GM18873 (cell line): ENCODE results near the gene DOCK4.

ENCODE experiments used
- ATAC-seq: cut with Tn5 transposase; IDR thresholded peaks from one replicate; pipeline ENCODE4 v1.9.1; 2021; ENCODE audit warnings: mild to moderate bottlenecking, moderate library complexity, moderate number of reproducible peaks; ENCODE audit not compliant: unreplicated experiment, low FRiP score

DOCK4 gene

DNA sequence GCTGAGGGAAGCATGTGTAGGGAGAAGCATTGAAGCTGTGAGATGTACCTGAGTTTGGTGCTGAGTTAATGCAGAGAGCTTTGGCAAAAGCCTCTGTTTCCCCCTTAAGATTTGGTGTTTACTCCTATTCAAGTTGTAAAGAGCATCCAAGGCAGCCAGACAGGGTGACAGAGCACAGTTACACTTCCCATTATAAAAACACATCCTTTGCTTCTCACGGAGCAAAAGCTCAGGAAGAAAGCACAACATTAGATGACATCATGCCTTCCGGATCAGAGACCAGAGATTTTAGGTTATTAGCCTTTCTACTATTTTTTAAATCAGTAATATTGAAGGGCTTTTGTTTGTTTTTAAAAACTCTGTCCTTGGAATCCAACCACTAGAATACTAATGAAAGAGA is 182.9 kb downstream of the DOCK4 start:
- no peak for ATAC-seq

GRCh38 chr7:112022128-112022527 is 184.1 kb downstream of the DOCK4 start:
- no peak for ATAC-seq

DNA sequence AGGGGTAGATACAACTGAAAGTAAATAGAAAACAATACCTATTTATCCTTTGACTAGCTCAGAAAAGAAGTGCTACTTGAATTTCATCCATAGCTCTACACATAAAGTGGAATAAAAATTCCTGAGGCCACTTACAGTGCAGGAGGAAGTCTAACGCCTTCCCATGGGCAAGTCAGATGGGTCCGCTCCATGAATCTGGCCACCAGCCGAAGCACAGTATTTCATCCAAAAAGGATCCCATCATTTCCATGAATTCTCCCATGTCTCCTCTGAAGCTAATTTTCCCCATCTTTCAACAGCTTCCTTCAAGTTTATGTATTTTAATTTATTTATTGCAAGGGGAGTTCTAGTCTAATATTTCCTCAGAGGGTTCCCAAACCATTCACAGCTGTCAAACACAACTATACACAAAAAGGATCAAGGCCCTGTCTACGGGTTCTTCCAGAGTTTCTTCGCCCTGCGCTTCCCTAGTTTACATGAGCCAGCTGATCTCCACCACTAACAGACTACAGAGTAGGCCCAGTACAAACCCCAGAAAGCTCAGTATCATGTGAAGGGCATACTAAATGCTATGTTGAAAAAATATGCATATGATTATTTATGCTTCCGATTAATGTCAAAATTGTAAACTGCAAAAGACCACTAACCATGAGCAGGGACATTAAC is 184.7 kb downstream of the DOCK4 start:
- ATAC-seq = no peak

DNA sequence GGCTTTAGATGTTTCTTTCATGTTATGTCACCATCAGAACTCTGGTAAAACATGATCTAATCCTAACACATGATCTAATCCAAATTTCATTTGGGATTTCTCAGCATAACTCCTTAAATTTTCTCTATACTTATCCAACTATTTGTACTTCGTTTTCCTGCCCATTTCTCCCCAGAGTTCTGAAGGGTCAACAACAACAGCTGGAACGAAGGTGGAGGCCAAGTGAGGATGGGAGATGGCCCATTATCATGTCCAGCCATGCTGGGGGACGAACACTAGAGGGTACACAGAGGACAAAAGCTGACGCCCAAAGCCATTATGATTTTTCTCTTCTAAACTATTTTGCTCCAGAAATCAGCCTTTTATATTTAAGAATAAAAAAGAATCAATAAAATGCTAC is 185.4 kb downstream of the DOCK4 start:
- no peak for ATAC-seq

DNA sequence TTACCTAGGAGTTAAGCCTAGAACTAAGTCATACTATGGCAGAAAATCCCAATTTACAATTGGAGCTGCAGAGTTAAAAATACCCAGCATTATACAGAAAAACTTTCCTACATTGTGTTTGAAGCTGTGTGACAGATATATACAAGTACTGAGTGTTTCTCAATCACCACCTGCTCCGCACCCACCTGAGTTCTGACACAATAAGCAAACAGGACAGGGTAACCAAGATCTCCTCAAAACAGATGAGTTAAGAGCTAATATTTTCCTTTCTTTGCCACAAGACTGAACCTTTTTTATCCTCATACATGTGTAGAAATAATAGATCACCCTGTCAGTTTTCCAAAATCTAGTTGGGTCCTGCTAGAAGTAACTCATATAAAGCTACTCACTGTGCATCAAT is 186.3 kb downstream of the DOCK4 start:
- no peak for ATAC-seq

DNA sequence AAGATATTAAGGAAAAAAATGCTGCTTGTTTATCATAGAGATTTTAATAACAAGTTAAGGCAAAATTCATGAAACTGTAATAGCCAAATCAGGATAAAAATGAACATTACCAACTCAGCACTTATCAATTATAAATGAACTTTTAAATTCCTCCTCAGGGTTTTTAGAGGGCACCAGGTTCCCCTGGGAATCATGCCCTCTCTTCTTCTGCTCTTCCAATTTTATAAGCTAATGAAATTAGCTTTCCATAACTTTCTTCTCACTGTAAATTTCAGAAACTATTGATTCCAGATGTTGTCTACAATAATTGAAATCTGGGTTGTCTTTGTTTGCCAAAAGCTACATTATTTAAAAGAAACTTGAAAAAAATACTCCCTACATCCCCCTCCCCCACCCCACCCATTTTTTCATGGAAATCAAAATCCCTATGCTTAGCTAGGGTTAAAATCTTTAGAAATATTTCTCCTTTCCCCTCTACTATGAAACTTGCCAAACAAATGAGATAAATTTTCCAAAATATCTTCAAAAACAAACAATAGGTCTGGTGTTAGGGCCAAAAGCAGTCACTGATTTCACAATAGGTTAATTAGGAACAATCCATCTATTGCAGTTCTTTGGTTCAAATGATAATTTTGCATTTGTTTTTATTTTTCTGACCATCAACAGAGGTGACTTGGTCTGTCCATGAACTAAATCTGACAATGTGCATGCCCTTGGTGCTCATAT is 187.7 kb downstream of the DOCK4 start:
- ATAC-seq = no peak

DNA sequence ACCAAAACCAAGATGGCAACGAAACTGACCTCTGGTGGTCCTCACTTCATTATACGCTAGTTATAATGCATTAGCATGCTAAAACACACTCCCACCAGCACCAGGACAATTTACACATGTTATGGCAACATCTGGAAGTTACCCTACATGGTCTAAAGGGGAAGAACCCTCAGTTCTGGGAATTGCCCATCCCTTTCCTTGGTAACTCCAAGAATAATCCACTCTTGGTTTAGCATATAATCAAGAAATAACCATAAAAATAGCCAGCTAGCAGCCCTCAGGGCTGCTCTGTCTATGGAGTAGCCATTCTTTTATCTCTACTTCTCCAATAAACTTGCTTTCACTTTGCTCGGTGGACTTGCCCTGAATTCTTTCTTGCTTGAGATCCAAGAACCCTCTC is 191.1 kb downstream of the DOCK4 start:
- no peak for ATAC-seq

DNA sequence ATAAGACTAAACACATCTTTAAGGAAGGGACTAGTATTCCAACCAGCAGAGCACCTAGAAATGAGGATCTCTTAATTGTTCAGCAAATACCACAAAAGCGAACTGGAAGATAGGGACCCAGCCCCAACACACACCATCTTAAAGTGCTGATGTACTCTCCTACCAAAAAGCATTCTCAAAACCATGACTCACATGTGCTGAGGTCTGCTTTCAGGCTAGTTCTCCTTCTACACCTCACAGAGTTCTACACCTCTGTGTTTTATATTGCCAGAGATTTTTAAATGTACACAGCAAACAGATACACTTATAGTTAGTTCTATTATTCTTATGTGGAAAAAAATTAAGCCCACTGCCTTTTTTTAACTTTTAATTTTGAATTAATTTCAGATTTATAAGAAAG is 191.9 kb downstream of the DOCK4 start:
- no peak for ATAC-seq

- no peak for ATAC-seq
Measured at GRCh38 chr7:112013274-112013673, 192.9 kb downstream of the DOCK4 start.

- ATAC-seq = no peak
Measured at GRCh38 chr7:112012242-112012641, 194.0 kb downstream of the DOCK4 start.

GRCh38 chr7:112010994-112011393 is 195.2 kb downstream of the DOCK4 start:
- no peak for ATAC-seq

GRCh38 chr7:112010109-112010508 is 196.1 kb downstream of the DOCK4 start:
- no peak for ATAC-seq

DNA sequence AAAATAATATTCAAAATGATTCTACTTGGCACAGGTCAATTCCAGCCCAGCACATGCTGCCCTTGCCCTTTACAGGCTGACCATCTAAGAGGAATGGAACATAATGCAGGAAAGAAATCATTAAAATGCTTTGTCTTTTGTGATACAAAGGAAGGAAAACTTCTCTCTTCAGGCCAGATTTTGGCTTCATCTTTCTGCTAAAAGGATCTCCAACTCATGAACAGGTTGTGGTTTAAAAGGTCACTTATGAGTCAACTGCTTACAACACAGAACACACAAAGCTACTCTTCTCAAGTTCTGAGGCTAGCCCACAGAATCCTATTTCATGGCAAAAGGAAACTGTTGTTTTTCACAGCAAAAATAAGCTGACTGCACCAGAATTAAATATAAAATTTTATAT is 197.1 kb downstream of the DOCK4 start:
- ATAC-seq = no peak

- no peak for ATAC-seq
Measured at GRCh38 chr7:112007185-112007584, 199.0 kb downstream of the DOCK4 start.

DNA sequence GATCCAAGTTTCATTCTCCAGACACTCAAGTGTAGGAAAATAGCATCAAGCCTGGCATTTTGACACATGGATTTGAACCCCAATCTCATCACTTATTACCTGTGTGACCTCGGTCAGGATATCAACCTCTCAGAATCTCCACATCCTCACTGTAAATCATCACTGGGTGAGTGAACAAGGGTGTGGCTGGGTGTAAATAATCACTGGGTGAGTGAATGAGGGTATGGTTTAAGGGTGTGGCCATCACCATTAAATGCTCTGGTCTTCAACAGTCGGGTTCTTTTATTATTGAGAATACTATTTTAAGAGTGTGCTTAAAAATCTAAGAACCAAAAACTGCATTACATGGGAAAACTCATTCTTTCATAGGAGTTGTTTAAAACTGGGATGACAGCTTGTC is 200.1 kb downstream of the DOCK4 start:
- ATAC-seq = no peak

DNA sequence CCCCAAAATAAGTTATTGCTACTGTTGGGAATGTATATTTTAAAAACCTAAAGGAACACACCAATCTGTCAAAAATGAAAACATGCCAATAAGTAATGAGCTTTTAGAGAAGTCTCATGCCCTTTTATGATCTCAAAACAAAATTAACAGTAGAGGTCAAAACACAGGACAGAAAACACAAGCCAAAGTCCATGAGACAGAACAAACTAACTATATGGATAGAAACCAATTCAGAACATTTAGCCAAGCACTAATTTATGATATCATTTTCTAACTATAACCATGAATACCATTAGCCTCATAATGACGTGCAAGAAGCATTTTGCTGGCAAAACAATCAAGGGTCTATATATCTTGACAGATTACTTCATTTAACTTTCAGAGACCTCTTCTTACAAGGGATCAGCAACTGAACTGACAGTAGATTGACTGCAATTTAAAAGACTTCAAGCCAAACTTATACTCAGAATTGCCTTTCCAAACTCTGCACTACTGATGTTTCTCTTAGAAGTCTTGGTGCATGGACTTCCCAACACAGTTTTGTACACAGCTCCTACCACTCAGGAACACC is 200.9 kb downstream of the DOCK4 start:
- ATAC-seq = no peak

DNA sequence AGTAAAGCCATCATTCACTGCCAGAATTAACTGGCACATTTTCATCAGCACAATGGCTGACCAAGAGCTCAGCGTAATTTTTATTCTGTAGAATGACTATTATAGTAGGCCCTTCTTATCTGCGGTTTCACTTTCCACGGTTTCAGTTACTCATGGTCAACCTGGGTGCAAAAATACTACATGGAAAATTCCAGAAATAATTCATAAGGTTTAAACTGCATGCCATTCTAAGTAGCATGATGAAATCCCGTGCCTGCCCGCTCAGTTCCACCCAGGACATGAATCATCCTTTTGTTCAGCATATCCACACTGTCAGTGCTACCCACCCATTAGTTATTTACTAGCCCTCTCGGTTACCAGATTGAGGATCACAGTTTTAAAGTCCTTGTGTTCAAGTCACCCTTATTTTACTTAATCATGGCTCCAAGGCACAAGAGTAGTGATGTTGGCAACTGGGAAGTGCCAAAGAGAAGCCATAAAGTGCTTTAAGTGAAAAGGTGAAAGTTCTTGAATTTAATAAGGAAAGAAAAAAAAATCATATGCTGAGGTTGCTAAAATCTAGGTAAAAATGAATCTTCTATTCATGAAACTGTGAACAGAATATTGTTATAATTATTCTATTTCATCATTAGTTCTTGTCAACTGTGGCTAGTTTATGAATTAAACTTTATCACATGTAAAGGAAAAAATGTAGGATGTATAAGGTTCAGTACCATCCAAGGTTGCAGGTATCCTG is 204.9 kb downstream of the DOCK4 start:
- no peak for ATAC-seq

- no peak for ATAC-seq
Measured at GRCh38 chr7:111998326-111998725, 207.9 kb downstream of the DOCK4 start.

GRCh38 chr7:111997546-111997945 is 208.7 kb downstream of the DOCK4 start:
- no peak for ATAC-seq

GRCh38 chr7:111992601-111993000 is 213.6 kb downstream of the DOCK4 start:
- no peak for ATAC-seq

GRCh38 chr7:111990643-111991042 is 215.6 kb downstream of the DOCK4 start:
- ATAC-seq = no peak
